Osteoblast (primary cell): ENCODE measurements around the gene USP3. TPM values are rescaled to one million over a fixed set of nuclear protein-coding genes. Genes with fewer than 3 reads are reported as not detected.

ENCODE experiments used
- DNase-seq: peaks from one replicate; pipeline ENCODE4 v3.0.0; 2011; ENCODE audit warnings: low spot score, mixed read lengths; ENCODE audit not compliant: insufficient read length; ENCODE audit errors: missing footprints
- H2AFZ ChIP-seq: 2 replicates; pipeline ENCODE4 v1.6.0; 2011; ENCODE audit warnings: mild to moderate bottlenecking, low read length
- H3K27ac ChIP-seq: 2 replicates; pipeline ENCODE4 v1.5.1; 2011; ENCODE audit warnings: mild to moderate bottlenecking, low read depth, low read length, moderate library complexity
- H3K27me3 ChIP-seq: 2 replicates; pipeline ENCODE4 v1.6.0; 2012; ENCODE audit warnings: mild to moderate bottlenecking, control low read depth, inconsistent platforms, low read length, moderate library complexity; ENCODE audit not compliant: insufficient read depth
- H3K36me3 ChIP-seq: 2 replicates; pipeline ENCODE4 v1.5.1; 2011; ENCODE audit warnings: mild to moderate bottlenecking, low read length, control low read depth, moderate library complexity; ENCODE audit not compliant: insufficient read depth
- H3K4me1 ChIP-seq: 2 replicates; pipeline ENCODE4 v1.5.1; 2011; ENCODE audit warnings: mild to moderate bottlenecking, low read length, control low read depth, moderate library complexity; ENCODE audit not compliant: insufficient read depth
- H3K4me2 ChIP-seq: 2 replicates; pipeline ENCODE4 v1.6.0; 2011; ENCODE audit warnings: mild to moderate bottlenecking, low read length; ENCODE audit not compliant: insufficient read depth
- H3K4me3 ChIP-seq: fragments of 200-600 bp; sonication (generic); 3 replicates; pipeline ENCODE4 v1.5.1; 2012; ENCODE audit warnings: mild to moderate bottlenecking, low read length, inconsistent platforms; ENCODE audit not compliant: insufficient read depth
- H3K79me2 ChIP-seq: 2 replicates; pipeline ENCODE4 v1.6.0; 2012; ENCODE audit warnings: mild to moderate bottlenecking, low read length, control low read depth, inconsistent platforms; ENCODE audit not compliant: insufficient read depth
- H3K9me3 ChIP-seq: 2 replicates; pipeline ENCODE4 v1.5.1; 2011; ENCODE audit warnings: low read depth, low read length, control low read depth
- H4K20me1 ChIP-seq: 2 replicates; pipeline ENCODE4 v1.6.0; 2012; ENCODE audit warnings: mild to moderate bottlenecking, low read length, control low read depth; ENCODE audit not compliant: insufficient read depth
- CTCF ChIP-seq: IDR thresholded peaks from 2 replicates; pipeline ENCODE4 v1.5.1; 2011; ENCODE audit warnings: mild to moderate bottlenecking, low read depth, low read length, moderate library complexity; ENCODE audit errors: extremely low read depth
- total RNA-seq: library from RNA; depleted of rRNA; stranded (reverse); fragments of >200 nt; gene quantifications from 2 replicates; pipeline ENCODE4 v1.2.3, GENCODE V29; 2012

Gene USP3
- total RNA-seq, 1 donor, result 60.1 TPM

GRCh38 chr15:63481105-63481810 lies 23.1 kb upstream of the USP3 start:
- Histone ChIP-seq H4K20me1 (no peaks in the 10 kb centered on the region), H3K27ac (no peak overlapping the region), H3K9me3 (no peaks in the 10 kb centered on the region), H3K27me3 (no peaks in the 10 kb centered on the region), H3K4me1 (peaks cover 40% of the 10 kb centered on the region), H3K4me3 (no peak overlapping the region), H3K4me2 (no peak overlapping the region), H2AFZ (no peak overlapping the region), H3K79me2 (no peaks in the 10 kb centered on the region), H3K36me3 (no peaks in the 10 kb centered on the region)
- TF ChIP-seq CTCF, result no peak
- no peak for DNase-seq

- Histone ChIP-seq H3K4me1 (peaks cover 39% of the 10 kb centered on the region), H3K36me3 (no peaks in the 10 kb centered on the region), H3K27me3 (no peaks in the 10 kb centered on the region), H3K79me2 (no peaks in the 10 kb centered on the region), H3K27ac (no peak overlapping the region), H2AFZ (no peak overlapping the region), H3K9me3 (no peaks in the 10 kb centered on the region), H4K20me1 (no peaks in the 10 kb centered on the region), H3K4me2 (no peak overlapping the region), H3K4me3 (no peak overlapping the region)
- no peak for TF ChIP-seq CTCF
- no peak for DNase-seq
These were observed 21.5 kb upstream of the USP3 start for GRCh38 chr15:63482874-63483323.

GRCh38 chr15:63483521-63484371 lies 20.6 kb upstream of the USP3 start:
- no peak overlapping the region for H3K27ac ChIP-seq
- DNase-seq, result no peak
- no peaks in the 10 kb centered on the region for H3K36me3 ChIP-seq
- H3K4me3 ChIP-seq, result no peak overlapping the region
- H3K4me1 ChIP-seq, result peaks cover 34% of the 10 kb centered on the region
- H3K79me2 ChIP-seq, result no peaks in the 10 kb centered on the region
- H3K9me3 ChIP-seq, result no peaks in the 10 kb centered on the region
- H3K27me3 ChIP-seq, result no peaks in the 10 kb centered on the region
- TF ChIP-seq CTCF, result no peak
- no peaks in the 10 kb centered on the region for H4K20me1 ChIP-seq
- H2AFZ ChIP-seq, result peak overlapping the region; percentile 26
- no peak overlapping the region for H3K4me2 ChIP-seq

- Histone ChIP-seq H2AFZ (no peak overlapping the region), H3K4me3 (no peak overlapping the region), H4K20me1 (no peaks in the 10 kb centered on the region), H3K9me3 (no peaks in the 10 kb centered on the region), H3K79me2 (no peaks in the 10 kb centered on the region), H3K27me3 (no peaks in the 10 kb centered on the region), H3K27ac (no peak overlapping the region), H3K4me2 (no peak overlapping the region), H3K36me3 (no peaks in the 10 kb centered on the region), H3K4me1 (peaks cover 27% of the 10 kb centered on the region)
- DNase-seq, result no peak
- no peak for TF ChIP-seq CTCF
These were observed 19.8 kb upstream of the USP3 start for GRCh38 chr15:63484433-63485186.
